Spleen (tissue), 7 donors: ENCODE measurements around the gene ITCH.

Experiments
- CTCF ChIP-seq, 11 experiments: fragments of 200-600 bp in 7 of 11; fragments of 450-650 bp in 4 of 11; sonication (generic) in 4 of 11; IDR thresholded peaks in 8 of 11; conservative IDR thresholded peaks in 3 of 11; 1 replicate in 7 of 11; 2 replicates in 4 of 11; pipeline versions ENCODE4 v1.4.0 to v1.8.0; 2016 to 2021; ENCODE audit warnings: antibody characterized with exemption in 11 of 11, inconsistent platforms in 4 of 11, mild to moderate bottlenecking in 1 of 11
- POLR2A ChIP-seq, 3 donors: fragments of 450-650 bp; IDR thresholded peaks; one replicate each; pipeline ENCODE4 v1.5.1; 2017; ENCODE audit warnings: antibody characterized with exemption in 3 of 3, mild to moderate bottlenecking in 1 of 3
- POLR2AphosphoS5 ChIP-seq, 3 donors: sonication (generic); formaldehyde crosslinking; IDR thresholded peaks; one replicate each; pipeline ENCODE4 v1.5.1; 2017; ENCODE audit warnings: antibody characterized with exemption in 3 of 3
- donor health status: DM: no; HTN: no; CAD: no; lungs with moderate emphysema.
- donor health status: DM: no; HTN: no; CAD: no.
- donor health status: DM: no; HTN: no; CAD: no.

- TF ChIP-seq CTCF (IDR thresholded peaks at IDR 0.05 in 8 of 11, conservative IDR thresholded peaks at IDR 0.05 in 3 of 11) (no peak), POLR2A (IDR thresholded peaks at IDR 0.05) (no peak), POLR2AphosphoS5 (IDR thresholded peaks at IDR 0.05) (no peak)
Observed at GRCh38 chr20:34527016-34527415, 163.9 kb downstream of the ITCH start.
